HepG2 (cell line): ENCODE measurements around the gene SCYGR6. TPM values are rescaled to one million over a fixed set of nuclear protein-coding genes. Genes with fewer than 3 reads are reported as not detected.
A peak's percentile ranks its signal among the peaks of the same experiment; 100 is the strongest.

Source experiments
- ATM ChIP-seq: fragments of 450-650 bp; IDR thresholded peaks from 2 replicates; pipeline ENCODE4 v1.7.1; 2017; ENCODE audit warnings: mild to moderate bottlenecking, borderline replicate concordance
- HDAC1 ChIP-seq: sonication (generic); formaldehyde crosslinking; IDR thresholded peaks from 2 replicates; pipeline ENCODE4 v1.5.1; 2020; ENCODE audit warnings: mild to moderate bottlenecking, missing genetic modification reagents
- HNRNPUL1 ChIP-seq: fragments of 200-400 bp; formaldehyde crosslinking; IDR thresholded peaks from 2 replicates; pipeline ENCODE4 v1.6.1; 2017; ENCODE audit warnings: low read depth, mild to moderate bottlenecking, low read length, moderate library complexity
- KLF13 ChIP-seq: sonication (generic); formaldehyde crosslinking; IDR thresholded peaks from 2 replicates; pipeline ENCODE4 v1.4.0; 2020; ENCODE audit warnings: mild to moderate bottlenecking, missing genetic modification reagents
- NKX3-1 ChIP-seq: sonication (generic); formaldehyde crosslinking; IDR thresholded peaks from 2 replicates; pipeline ENCODE4 v1.5.0; 2020; ENCODE audit warnings: missing genetic modification reagents
- PRMT3 ChIP-seq: sonication (generic); formaldehyde crosslinking; IDR thresholded peaks from 2 replicates; pipeline ENCODE4 v1.8.1; 2022; ENCODE audit warnings: low read depth, mild to moderate bottlenecking, moderate library complexity, missing genetic modification reagents, borderline replicate concordance
- RORA ChIP-seq: sonication (generic); formaldehyde crosslinking; IDR thresholded peaks from 2 replicates; pipeline ENCODE4 v1.5.0; 2020; ENCODE audit warnings: mild to moderate bottlenecking, missing genetic modification reagents, moderate library complexity
- SAP130 ChIP-seq: IDR thresholded peaks from 2 replicates; pipeline ENCODE4 v1.6.1; 2016; ENCODE audit warnings: low read depth
- SRF ChIP-seq: IDR thresholded peaks from 2 replicates; pipeline ENCODE4 v1.6.1; 2011; ENCODE audit warnings: mild to moderate bottlenecking, low read depth, low read length, moderate library complexity
- ZNF224 ChIP-seq: sonication (generic); formaldehyde crosslinking; IDR thresholded peaks from 2 replicates; pipeline ENCODE4 v1.5.0; 2020; ENCODE audit warnings: mild to moderate bottlenecking, missing genetic modification reagents
- ZNF282 ChIP-seq: fragments of 450-650 bp; IDR thresholded peaks from 2 replicates; pipeline ENCODE4 v1.6.1; 2018; ENCODE audit not compliant: partially characterized antibody
- ZNF33A ChIP-seq: sonication (generic); formaldehyde crosslinking; IDR thresholded peaks from 2 replicates; pipeline ENCODE4 v1.5.1; 2020; ENCODE audit warnings: missing genetic modification reagents, mild to moderate bottlenecking, moderate library complexity, borderline replicate concordance
- polyA plus RNA-seq, 8 experiments: library from polyadenylated mRNA; depleted of rRNA in 3 of 8; stranded (reverse) in 7 of 8; unstranded in 1 of 8; fragments of >200 nt; fragmentation: Illumina TruSeq in 4 of 8; extraction: Trizol in 4 of 8; gene quantifications; 2 replicates each; pipeline versions ENCODE4 v1.2.1 to v1.2.3, GENCODE V29; 2011 to 2016; ENCODE audit warnings: low read depth in 4 of 8, missing spikeins in 1 of 8, mixed read lengths in 1 of 8; ENCODE audit not compliant: insufficient read depth in 1 of 8
- total RNA-seq, 5 experiments: library from RNA; depleted of rRNA; stranded (reverse); fragments of >200 nt; fragmentation: Illumina TruSeq; extraction: Trizol; gene quantifications; 2 replicates each; pipeline ENCODE4 v1.2.3, GENCODE V29; 2016; ENCODE audit warnings: low read depth in 1 of 5
- TF ChIP-seq, protein P1 (sequence below): sonication (generic); formaldehyde crosslinking; IDR thresholded peaks from 2 replicates; pipeline ENCODE4 v1.5.0; 2020; ENCODE audit warnings: mild to moderate bottlenecking, missing genetic modification reagents
- TF ChIP-seq, protein P2 (sequence below): sonication (generic); formaldehyde crosslinking; IDR thresholded peaks from 2 replicates; pipeline ENCODE4 v1.5.1; 2020; ENCODE audit warnings: mild to moderate bottlenecking, moderate library complexity, missing genetic modification reagents
- TF ChIP-seq, protein P3 (sequence below): sonication (generic); formaldehyde crosslinking; IDR thresholded peaks from 2 replicates; pipeline ENCODE4 v1.8.1; 2023; ENCODE audit warnings: missing genetic modification reagents, inconsistent platforms, borderline replicate concordance
- TF ChIP-seq, protein P4 (sequence below): sonication (generic); formaldehyde crosslinking; IDR thresholded peaks from 2 replicates; pipeline ENCODE4 v1.4.0; 2020; ENCODE audit warnings: missing genetic modification reagents, low read depth, mild to moderate bottlenecking, borderline replicate concordance
- TF ChIP-seq, protein P5 (sequence below): sonication (generic); formaldehyde crosslinking; IDR thresholded peaks from 2 replicates; pipeline ENCODE4 v1.8.1; 2023; ENCODE audit warnings: mild to moderate bottlenecking, missing genetic modification reagents, borderline replicate concordance
- TF ChIP-seq, protein P6 (sequence below): sonication (generic); formaldehyde crosslinking; IDR thresholded peaks from 2 replicates; pipeline ENCODE4 v1.5.1; 2020; ENCODE audit warnings: mild to moderate bottlenecking, missing genetic modification reagents
- TF ChIP-seq, protein P7 (sequence below): sonication (generic); formaldehyde crosslinking; IDR thresholded peaks from 2 replicates; pipeline ENCODE4 v1.4.0; 2020; ENCODE audit warnings: missing genetic modification reagents; ENCODE audit errors: not compliant biosample characterization

Gene SCYGR6
- total and polyA plus RNA-seq, 2 of the 13 experiments (the other 11 are each of a cell fraction or from before 2014, with no cell fraction given) = not detected

DNA sequence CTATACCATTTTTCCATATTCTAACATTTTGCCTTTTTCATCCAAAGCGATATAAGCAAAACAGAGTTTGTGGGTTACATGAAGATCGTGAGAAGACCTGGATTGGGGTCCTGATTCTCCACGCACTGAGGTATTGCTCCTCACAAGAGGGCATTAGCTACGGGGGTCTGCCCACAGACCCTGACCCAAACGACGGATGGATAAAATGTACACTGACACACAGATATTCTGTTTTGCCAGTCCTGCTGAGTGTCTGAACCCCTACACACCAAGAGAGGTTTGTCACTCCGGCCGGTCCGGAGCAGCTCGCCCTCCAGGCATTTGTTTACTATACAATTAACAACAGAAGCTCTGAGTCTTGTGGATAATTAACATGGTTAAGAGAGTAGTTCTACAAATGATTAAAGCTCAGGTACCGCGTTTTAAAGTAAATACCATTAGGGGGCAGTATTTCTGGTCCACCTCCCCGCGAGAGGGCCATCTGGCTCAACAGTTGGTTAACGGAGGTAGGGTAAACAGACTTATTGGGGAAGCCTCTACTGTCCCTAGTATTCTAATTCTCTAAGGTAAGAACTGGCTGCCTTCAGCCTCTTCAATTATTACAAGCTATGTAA, 49.6 kb upstream of the SCYGR6 start (continued):
- no peak for TF ChIP-seq HNRNPUL1
- TF ChIP-seq, protein P1, sequence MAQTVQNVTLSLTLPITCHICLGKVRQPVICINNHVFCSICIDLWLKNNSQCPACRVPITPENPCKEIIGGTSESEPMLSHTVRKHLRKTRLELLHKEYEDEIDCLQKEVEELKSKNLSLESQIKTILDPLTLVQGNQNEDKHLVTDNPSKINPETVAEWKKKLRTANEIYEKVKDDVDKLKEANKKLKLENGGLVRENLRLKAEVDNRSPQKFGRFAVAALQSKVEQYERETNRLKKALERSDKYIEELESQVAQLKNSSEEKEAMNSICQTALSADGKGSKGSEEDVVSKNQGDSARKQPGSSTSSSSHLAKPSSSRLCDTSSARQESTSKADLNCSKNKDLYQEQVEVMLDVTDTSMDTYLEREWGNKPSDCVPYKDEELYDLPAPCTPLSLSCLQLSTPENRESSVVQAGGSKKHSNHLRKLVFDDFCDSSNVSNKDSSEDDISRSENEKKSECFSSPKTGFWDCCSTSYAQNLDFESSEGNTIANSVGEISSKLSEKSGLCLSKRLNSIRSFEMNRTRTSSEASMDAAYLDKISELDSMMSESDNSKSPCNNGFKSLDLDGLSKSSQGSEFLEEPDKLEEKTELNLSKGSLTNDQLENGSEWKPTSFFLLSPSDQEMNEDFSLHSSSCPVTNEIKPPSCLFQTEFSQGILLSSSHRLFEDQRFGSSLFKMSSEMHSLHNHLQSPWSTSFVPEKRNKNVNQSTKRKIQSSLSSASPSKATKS = no peak
- TF ChIP-seq ATM = no peak
- TF ChIP-seq RORA (CRISPR knock-in tag) = no peak
- TF ChIP-seq, protein P2, sequence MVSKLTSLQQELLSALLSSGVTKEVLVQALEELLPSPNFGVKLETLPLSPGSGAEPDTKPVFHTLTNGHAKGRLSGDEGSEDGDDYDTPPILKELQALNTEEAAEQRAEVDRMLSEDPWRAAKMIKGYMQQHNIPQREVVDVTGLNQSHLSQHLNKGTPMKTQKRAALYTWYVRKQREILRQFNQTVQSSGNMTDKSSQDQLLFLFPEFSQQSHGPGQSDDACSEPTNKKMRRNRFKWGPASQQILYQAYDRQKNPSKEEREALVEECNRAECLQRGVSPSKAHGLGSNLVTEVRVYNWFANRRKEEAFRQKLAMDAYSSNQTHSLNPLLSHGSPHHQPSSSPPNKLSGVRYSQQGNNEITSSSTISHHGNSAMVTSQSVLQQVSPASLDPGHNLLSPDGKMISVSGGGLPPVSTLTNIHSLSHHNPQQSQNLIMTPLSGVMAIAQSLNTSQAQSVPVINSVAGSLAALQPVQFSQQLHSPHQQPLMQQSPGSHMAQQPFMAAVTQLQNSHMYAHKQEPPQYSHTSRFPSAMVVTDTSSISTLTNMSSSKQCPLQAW (CRISPR knock-in tag) = 0 out of 2 replicates have a peak, but pooled peaks have one; percentile 18
- TF ChIP-seq, protein P3, sequence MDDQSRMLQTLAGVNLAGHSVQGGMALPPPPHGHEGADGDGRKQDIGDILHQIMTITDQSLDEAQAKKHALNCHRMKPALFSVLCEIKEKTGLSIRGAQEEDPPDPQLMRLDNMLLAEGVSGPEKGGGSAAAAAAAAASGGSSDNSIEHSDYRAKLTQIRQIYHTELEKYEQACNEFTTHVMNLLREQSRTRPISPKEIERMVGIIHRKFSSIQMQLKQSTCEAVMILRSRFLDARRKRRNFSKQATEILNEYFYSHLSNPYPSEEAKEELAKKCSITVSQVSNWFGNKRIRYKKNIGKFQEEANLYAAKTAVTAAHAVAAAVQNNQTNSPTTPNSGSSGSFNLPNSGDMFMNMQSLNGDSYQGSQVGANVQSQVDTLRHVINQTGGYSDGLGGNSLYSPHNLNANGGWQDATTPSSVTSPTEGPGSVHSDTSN (CRISPR knock-in tag) = no peak
- TF ChIP-seq, protein P4, sequence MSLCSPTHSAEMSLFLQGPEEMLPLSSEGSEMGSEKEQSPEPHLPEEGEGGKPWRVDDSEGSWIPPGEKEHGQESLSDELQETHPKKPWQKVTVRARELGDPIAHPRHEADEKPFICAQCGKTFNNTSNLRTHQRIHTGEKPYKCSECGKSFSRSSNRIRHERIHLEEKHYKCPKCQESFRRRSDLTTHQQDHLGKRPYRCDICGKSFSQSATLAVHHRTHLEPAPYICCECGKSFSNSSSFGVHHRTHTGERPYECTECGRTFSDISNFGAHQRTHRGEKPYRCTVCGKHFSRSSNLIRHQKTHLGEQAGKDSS (CRISPR knock-in tag) = no peak
- no peak for TF ChIP-seq ZNF282
- TF ChIP-seq, protein P5, sequence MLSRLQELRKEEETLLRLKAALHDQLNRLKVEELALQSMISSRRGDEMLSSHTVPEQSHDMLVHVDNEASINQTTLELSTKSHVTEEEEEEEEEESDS (CRISPR knock-in tag) = no peak
- no peak for TF ChIP-seq ZNF224 (CRISPR knock-in tag)
- TF ChIP-seq, protein P6, sequence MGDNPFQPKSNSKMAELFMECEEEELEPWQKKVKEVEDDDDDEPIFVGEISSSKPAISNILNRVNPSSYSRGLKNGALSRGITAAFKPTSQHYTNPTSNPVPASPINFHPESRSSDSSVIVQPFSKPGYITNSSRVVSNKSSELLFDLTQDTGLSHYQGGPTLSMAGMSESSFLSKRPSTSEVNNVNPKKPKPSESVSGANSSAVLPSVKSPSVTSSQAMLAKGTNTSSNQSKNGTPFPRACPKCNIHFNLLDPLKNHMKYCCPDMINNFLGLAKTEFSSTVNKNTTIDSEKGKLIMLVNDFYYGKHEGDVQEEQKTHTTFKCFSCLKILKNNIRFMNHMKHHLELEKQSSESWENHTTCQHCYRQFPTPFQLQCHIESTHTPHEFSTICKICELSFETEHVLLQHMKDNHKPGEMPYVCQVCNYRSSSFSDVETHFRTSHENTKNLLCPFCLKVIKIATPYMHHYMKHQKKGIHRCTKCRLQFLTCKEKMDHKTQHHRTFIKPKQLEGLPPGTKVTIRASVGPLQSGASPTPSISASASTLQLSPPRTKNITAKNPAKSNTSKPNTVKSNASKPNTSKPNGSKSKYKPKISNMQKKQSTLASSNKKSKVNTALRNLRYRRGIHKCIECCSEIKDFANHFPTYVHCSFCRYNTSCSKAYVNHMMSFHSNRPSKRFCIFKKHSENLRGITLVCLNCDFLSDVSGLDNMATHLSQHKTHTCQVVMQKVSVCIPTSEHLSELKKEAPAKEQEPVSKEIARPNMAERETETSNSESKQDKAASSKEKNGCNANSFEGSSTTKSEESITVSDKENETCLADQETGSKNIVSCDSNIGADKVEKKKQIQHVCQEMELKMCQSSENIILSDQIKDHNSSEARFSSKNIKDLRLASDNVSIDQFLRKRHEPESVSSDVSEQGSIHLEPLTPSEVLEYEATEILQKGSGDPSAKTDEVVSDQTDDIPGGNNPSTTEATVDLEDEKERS (CRISPR knock-in tag) = no peak
- TF ChIP-seq ZNF33A = no peak
- TF ChIP-seq, protein P7, sequence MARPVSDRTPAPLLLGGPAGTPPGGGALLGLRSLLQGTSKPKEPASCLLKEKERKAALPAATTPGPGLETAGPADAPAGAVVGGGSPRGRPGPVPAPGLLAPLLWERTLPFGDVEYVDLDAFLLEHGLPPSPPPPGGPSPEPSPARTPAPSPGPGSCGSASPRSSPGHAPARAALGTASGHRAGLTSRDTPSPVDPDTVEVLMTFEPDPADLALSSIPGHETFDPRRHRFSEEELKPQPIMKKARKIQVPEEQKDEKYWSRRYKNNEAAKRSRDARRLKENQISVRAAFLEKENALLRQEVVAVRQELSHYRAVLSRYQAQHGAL = no peak
- no peak for TF ChIP-seq HDAC1 (CRISPR knock-in tag)
- 0 out of 2 replicates have a peak, but pooled peaks have one; percentile 32 for TF ChIP-seq SAP130 (CRISPR knock-in tag)
- no peak for TF ChIP-seq NKX3-1 (CRISPR knock-in tag)
- no peak for TF ChIP-seq PRMT3 (CRISPR knock-in tag)
- TF ChIP-seq KLF13 (CRISPR knock-in tag) = no peak
- no peak for TF ChIP-seq SRF
